ENCODE results near the gene ADGRV1.

Gene ADGRV1

DNA sequence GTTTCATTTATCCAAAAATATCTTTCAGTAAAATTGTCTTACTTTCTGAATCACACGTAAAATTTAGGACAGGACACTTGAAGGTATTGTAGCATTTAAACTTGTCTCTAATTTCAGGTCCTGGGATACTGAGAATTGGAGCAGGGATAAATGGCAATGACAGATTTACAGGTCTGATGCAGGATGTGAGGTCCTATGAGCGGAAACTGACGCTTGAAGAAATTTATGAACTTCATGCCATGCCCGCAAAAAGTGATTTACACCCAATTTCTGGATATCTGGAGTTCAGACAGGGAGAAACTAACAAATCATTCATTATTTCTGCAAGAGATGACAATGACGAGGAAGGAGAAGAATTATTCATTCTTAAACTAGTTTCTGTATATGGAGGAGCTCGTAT, 99.2 kb downstream of the ADGRV1 start:
- TF ChIP-seq TCF12 (IDR thresholded peaks at IDR 0.05; ENCODE audit: low read depth) (no peak), EGR1 (IDR thresholded peaks at IDR 0.05) (no peak), NFIC (IDR thresholded peaks at IDR 0.05) (no peak), TEAD4 (IDR thresholded peaks at IDR 0.05) (no peak), FOXM1 (IDR thresholded peaks at IDR 0.05; ENCODE audit: borderline replicate concordance, low read depth) (no peak), CREB1 (IDR thresholded peaks at IDR 0.05; ENCODE audit: low read depth) (no peak), YY1 (IDR thresholded peaks at IDR 0.05; ENCODE audit: low read depth) (no peak), ZBTB7A (IDR thresholded peaks at IDR 0.05; ENCODE audit: low read depth) (no peak), RAD21 (IDR thresholded peaks at IDR 0.05; ENCODE audit: low read depth) (no peak)
- TF ChIP-seq, protein P1, sequence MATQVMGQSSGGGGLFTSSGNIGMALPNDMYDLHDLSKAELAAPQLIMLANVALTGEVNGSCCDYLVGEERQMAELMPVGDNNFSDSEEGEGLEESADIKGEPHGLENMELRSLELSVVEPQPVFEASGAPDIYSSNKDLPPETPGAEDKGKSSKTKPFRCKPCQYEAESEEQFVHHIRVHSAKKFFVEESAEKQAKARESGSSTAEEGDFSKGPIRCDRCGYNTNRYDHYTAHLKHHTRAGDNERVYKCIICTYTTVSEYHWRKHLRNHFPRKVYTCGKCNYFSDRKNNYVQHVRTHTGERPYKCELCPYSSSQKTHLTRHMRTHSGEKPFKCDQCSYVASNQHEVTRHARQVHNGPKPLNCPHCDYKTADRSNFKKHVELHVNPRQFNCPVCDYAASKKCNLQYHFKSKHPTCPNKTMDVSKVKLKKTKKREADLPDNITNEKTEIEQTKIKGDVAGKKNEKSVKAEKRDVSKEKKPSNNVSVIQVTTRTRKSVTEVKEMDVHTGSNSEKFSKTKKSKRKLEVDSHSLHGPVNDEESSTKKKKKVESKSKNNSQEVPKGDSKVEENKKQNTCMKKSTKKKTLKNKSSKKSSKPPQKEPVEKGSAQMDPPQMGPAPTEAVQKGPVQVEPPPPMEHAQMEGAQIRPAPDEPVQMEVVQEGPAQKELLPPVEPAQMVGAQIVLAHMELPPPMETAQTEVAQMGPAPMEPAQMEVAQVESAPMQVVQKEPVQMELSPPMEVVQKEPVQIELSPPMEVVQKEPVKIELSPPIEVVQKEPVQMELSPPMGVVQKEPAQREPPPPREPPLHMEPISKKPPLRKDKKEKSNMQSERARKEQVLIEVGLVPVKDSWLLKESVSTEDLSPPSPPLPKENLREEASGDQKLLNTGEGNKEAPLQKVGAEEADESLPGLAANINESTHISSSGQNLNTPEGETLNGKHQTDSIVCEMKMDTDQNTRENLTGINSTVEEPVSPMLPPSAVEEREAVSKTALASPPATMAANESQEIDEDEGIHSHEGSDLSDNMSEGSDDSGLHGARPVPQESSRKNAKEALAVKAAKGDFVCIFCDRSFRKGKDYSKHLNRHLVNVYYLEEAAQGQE (IDR thresholded peaks at IDR 0.05; ENCODE audit: low read depth), result no peak
- TF ChIP-seq, protein P2, sequence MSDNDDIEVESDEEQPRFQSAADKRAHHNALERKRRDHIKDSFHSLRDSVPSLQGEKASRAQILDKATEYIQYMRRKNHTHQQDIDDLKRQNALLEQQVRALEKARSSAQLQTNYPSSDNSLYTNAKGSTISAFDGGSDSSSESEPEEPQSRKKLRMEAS (IDR thresholded peaks at IDR 0.05), result no peak
- TF ChIP-seq, protein P3, sequence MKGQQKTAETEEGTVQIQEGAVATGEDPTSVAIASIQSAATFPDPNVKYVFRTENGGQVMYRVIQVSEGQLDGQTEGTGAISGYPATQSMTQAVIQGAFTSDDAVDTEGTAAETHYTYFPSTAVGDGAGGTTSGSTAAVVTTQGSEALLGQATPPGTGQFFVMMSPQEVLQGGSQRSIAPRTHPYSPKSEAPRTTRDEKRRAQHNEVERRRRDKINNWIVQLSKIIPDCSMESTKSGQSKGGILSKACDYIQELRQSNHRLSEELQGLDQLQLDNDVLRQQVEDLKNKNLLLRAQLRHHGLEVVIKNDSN (IDR thresholded peaks at IDR 0.05), result no peak

DNA sequence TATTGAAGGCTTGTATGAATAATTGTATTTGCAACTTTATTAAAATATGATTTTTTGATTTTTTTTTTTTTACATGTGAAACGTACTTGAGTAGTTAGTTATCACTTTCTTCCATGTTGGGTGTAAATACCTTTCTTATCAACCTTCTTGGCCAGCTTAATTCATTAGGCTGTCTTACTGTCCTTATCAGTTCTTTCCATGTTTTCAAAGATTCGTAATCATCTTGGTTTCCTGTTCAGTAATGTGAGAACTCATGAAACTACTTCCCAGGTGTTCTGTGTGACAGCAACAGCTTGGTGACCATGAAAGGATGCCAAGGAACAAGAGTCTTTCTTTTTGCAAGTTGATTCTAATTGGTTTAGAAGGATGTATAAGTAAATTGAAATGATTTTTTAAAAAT, 100.0 kb downstream of the ADGRV1 start:
- no peak for TF ChIP-seq TCF12 (IDR thresholded peaks at IDR 0.05; ENCODE audit: low read depth)
- TF ChIP-seq, protein P2 (IDR thresholded peaks at IDR 0.05), result no peak
- TF ChIP-seq FOXM1 (IDR thresholded peaks at IDR 0.05; ENCODE audit: borderline replicate concordance, low read depth), result no peak

DNA sequence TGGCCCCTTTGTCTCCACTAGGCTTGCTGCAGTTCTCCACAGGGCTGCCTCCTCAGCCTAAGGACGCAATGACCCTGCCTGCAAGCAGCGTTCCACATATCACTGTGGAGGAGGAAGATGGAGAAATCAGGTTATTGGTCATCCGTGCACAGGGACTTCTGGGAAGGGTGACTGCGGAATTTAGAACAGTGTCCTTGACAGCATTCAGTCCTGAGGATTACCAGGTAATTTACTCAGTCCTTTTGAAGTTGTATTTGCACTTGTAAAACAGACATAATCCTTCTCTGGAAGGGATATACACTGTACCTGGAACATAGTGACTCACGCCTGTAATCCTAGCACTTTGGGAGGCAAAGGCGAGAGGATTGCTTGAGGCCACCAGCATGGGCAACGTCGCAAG, 116.6 kb downstream of the ADGRV1 start:
- TF ChIP-seq TAF1 (IDR thresholded peaks at IDR 0.05; ENCODE audit: low read depth) (no peak), ZBTB7A (IDR thresholded peaks at IDR 0.05; ENCODE audit: low read depth) (no peak), RAD21 (IDR thresholded peaks at IDR 0.05; ENCODE audit: low read depth) (no peak), YY1 (IDR thresholded peaks at IDR 0.05; ENCODE audit: low read depth) (no peak), EP300 (IDR thresholded peaks at IDR 0.05; ENCODE audit: borderline replicate concordance) (no peak), TCF12 (IDR thresholded peaks at IDR 0.05; ENCODE audit: low read depth) (no peak), FOXM1 (IDR thresholded peaks at IDR 0.05; ENCODE audit: borderline replicate concordance, low read depth) (no peak), CREB1 (IDR thresholded peaks at IDR 0.05; ENCODE audit: low read depth) (no peak), NFIC (IDR thresholded peaks at IDR 0.05) (no peak), TEAD4 (IDR thresholded peaks at IDR 0.05) (no peak), CEBPB (IDR thresholded peaks at IDR 0.05) (no peak), EGR1 (IDR thresholded peaks at IDR 0.05) (no peak)
- TF ChIP-seq, protein P2 (IDR thresholded peaks at IDR 0.05), result no peak
- TF ChIP-seq, protein P3 (IDR thresholded peaks at IDR 0.05), result no peak
- TF ChIP-seq, protein P1 (IDR thresholded peaks at IDR 0.05; ENCODE audit: low read depth), result no peak

DNA sequence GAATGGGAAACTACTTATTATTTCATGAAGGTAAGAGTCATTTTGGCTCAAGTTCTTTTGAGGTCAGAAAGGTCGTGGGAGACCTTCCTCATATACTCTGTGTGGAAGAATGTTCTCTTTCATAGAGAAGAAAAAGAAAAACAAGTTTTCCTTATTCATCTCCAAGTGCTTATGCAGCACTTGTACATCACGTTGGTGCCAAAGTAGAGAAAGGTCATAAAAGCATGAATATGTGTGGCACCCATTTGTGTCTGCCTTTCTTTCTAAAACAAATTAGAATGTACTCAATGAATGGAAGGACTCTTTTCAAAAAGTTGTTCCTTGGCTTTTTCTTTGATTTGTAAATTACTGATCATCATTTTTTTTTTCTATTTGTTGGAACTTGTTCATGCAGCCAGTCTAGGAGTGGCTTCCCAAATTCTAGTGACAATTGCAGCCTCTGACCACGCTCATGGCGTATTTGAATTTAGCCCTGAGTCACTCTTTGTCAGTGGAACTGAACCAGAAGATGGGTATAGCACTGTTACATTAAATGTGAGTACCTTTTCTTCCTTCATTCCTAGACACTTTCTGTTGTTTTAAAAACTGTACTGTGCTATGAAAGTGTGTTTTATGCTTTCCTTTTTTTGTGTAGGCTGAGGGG, 122.4 kb downstream of the ADGRV1 start:
- no peak for TF ChIP-seq CREB1 (IDR thresholded peaks at IDR 0.05; ENCODE audit: low read depth)
- no peak for TF ChIP-seq FOXM1 (IDR thresholded peaks at IDR 0.05; ENCODE audit: borderline replicate concordance, low read depth)
- TF ChIP-seq, protein P3 (IDR thresholded peaks at IDR 0.05), result no peak
- TF ChIP-seq TAF1 (IDR thresholded peaks at IDR 0.05; ENCODE audit: low read depth), result no peak
- TF ChIP-seq TEAD4 (IDR thresholded peaks at IDR 0.05), result no peak
- TF ChIP-seq EGR1 (IDR thresholded peaks at IDR 0.05), result no peak
- no peak for TF ChIP-seq YY1 (IDR thresholded peaks at IDR 0.05; ENCODE audit: low read depth)
- no peak for TF ChIP-seq CEBPB (IDR thresholded peaks at IDR 0.05)

DNA sequence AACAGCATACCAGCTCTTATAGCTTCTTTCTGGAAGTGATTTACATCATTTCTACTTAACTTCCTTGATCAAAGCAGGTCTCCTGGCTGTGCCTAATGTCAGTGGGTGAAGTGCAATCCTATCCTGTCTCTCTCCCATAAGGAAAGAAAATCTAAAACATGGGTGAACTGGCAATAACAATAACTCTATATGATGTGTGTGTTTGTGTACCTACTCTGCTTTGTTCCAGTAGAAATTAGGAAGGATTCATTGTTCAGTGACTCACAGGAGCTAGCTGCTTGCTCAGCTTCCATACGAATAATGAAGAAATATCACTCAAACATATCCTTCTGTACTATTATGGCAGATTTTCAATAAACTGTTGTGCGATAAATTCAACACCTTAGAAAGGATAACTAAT, 123.7 kb downstream of the ADGRV1 start:
- TF ChIP-seq EGR1 (IDR thresholded peaks at IDR 0.05) (no peak), EP300 (IDR thresholded peaks at IDR 0.05; ENCODE audit: borderline replicate concordance) (no peak), TEAD4 (IDR thresholded peaks at IDR 0.05) (no peak), NFIC (IDR thresholded peaks at IDR 0.05) (no peak), CREB1 (IDR thresholded peaks at IDR 0.05; ENCODE audit: low read depth) (no peak), TCF12 (IDR thresholded peaks at IDR 0.05; ENCODE audit: low read depth) (no peak), YY1 (IDR thresholded peaks at IDR 0.05; ENCODE audit: low read depth) (no peak), TAF1 (IDR thresholded peaks at IDR 0.05; ENCODE audit: low read depth) (no peak), CEBPB (IDR thresholded peaks at IDR 0.05) (no peak), FOXM1 (IDR thresholded peaks at IDR 0.05; ENCODE audit: borderline replicate concordance, low read depth) (no peak), RAD21 (IDR thresholded peaks at IDR 0.05; ENCODE audit: low read depth) (no peak), ZBTB7A (IDR thresholded peaks at IDR 0.05; ENCODE audit: low read depth) (no peak)
- TF ChIP-seq, protein P3 (IDR thresholded peaks at IDR 0.05), result no peak
- TF ChIP-seq, protein P2 (IDR thresholded peaks at IDR 0.05), result no peak
- TF ChIP-seq, protein P1 (IDR thresholded peaks at IDR 0.05; ENCODE audit: low read depth), result no peak
